CD1c-positive myeloid dendritic cell (primary cell): ENCODE data around the gene CALR.
"Not testable (repeated sequence)": the region's sequence is repeated elsewhere in the genome, so short reads cannot be mapped to it uniquely, and the experiment has no call there.

Experiments
- DNase-seq: peaks from one replicate; pipeline ENCODE4 v3.0.0-alpha.2; 2016; ENCODE audit errors: extremely low spot score

CALR gene

DNA sequence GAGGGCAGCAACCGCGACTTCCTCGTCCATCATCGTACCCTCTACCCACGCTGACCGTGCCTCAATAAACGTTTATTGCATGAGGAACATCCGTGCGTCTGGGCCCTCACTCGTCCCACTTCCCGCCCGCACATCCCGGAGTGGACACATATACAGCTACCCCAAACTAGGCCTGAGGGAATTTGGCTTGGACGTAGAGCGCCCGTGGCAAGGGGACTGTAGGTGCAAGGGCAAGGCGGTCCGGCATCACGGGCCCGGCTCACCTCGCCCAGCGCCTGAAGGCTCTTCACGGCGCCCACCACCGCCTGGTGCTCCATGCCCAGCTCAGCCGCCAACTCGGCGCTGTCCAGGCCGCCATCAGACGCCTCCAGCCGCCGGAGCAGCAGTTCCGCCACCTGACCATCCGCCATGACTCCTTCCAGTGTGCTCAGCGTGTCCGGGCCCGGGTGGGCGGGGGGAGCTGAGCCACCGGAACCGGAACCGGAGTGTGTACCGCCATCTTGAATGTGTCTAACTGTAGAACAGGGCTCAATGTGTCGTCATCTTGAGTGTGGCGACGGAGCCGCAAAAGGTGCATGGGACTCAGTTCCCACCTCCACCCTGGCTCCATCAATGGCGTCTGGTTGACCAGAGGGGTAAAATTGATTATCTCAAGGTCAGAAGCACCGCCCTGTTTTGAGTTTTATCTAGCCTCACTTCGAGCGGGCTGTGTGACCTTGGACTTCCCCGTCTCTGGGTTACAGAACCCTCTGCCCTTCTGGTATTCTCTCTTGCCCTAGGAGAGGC, 4.9 kb upstream of the CALR start, which contains the start of gene FARSA:
Gene FARSA (minus strand): TSS at position 425 of the 786 bp plus-strand sequence. CDS start 15 bp downstream, at position 410.
- peak; percentile 96 for DNase-seq

DNA sequence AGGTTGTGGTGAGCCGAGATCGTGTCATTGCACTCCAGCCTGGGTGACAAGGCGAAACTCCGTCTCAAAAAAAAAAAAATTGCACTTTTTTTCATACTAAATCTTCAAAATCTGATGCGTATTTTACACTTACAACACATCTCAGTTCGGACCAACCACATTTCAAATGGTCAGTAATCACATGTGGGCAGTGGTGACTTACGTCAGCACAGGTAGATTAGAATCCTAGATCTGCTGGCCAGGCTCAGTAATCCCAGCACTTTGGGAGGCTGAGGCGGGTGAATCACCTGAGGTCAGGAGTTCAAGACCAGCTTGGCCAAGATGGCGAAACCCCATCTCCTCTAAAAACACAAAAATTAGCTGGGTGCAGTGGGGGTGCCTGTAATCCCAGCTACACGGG, 3.3 kb upstream of the CALR start:
- DNase-seq, result no peak

DNA sequence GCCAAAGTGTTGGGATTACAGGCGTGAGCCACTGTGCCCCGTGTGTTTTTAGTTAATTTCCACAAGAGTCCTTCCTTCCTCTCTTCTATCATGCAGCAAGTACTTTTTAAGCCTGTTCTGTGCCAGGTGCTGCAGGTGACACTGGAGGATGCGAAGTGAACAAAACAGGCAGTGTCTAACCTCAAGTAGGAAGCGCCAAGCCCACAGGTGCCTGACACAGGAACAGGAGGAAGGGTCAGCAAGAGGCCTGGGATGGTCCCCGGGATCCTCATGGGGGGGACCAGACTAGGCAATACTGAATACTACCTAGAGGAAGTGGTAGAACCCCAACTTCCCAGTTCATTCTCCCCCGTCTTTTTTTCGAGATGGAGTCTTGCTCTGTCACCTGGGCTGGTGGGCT, 1.8 kb upstream of the CALR start:
- DNase-seq, result no peak

DNA sequence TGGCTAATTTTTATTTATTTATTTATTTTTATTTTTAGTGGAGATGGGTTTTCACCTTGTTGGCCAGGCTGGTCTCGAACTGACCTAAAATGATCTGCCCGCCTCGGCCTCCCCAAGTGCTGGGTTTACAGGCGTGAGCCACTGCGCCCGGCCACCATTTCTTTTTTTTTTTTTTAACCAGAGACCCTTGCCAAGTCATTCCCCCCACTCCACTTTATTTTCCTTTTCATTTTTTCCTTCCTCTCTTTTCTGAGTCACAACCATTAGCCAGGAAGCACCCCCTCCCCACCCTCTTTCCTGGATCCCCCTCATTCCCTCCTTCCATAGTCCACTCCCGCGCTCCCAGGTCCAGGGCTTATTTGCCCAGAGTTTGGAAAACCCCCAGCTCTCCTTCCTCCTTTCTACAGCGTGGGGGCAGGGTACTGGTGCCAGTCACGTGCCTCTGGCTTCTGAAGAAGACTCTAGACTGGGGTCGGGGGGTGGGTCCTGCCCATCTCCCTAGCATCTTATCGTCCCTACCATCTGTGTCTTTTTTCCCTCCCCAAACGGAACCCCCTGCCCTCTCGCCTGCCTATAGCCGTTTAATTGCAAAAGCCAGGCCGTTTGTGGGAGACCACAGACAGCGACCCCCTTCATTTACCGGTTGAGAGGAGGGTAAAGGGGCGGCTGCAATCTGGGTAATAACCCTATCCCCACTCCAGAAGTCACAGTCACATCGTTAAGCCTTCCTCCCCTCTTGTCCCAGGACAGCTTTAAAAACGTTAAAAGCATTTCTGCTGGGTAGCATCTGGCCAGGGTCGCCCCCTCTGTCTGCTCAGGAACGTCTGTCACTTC, 1.1 kb upstream of the CALR start:
- DNase-seq, result peak; percentile 71

DNA sequence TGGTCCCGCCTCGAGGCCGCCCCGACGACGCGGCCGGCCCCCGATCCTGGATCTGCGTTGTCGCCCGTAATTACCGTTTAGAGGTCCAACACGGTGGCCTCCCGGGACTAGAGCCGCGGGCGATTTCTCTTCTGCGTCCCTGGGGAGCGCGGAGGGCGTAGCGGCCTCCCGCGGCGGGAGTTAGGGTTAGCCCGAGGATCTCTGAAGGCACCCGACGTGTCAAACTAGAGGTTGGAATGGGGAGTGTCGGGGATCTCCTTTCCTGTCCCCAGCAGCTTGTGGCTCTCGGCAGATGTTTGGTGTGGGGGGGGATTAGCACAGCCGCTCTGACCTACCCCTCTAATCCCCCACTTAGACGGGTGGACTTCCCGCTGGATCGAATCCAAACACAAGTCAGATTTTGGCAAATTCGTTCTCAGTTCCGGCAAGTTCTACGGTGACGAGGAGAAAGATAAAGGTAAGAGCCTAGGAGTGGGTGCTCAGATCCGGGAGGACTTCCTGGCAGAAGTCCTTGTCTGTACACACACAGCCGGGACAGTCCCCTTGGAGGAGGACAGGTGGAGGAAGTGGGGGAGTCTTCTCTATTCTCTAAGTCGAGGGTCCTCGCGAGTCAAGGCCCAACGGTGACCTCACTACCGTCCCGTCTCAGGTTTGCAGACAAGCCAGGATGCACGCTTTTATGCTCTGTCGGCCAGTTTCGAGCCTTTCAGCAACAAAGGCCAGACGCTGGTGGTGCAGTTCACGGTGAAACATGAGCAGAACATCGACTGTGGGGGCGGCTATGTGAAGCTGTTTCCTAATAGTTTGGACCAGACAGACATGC, 581 bp downstream of the CALR start:
- peak; percentile 57 for DNase-seq

DNA sequence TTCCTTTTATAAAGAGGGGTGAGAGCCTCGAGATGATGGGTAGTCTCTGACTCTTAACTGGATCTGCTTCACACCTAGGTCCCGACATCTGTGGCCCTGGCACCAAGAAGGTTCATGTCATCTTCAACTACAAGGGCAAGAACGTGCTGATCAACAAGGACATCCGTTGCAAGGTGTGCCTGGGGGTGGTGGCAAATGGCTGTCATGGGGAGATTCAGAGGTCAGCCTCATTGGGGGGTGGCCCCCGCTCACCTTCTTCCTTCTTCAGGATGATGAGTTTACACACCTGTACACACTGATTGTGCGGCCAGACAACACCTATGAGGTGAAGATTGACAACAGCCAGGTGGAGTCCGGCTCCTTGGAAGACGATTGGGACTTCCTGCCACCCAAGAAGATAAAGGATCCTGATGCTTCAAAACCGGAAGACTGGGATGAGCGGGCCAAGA, 1.6 kb downstream of the CALR start:
- DNase-seq, result no peak

DNA sequence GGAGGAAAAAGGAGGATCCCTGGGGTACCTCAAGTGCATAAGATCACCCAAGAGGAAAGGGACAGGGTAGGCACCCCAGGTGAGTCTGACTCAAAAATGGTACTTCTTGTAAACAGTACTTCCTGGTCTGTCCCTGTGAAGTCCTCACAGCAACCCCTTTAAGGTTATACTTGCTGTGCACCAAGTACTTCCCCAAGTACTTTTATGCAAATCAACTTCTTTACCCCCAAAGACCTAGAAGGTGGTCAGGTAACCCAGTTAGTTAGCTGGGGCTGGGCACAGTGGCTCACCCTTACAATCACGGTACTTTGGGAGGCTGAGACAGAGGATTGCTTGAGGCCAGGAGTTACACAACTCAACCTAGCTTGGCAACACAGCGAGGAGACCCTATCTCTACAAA, 2.5 kb downstream of the CALR start:
- no peak for DNase-seq

DNA sequence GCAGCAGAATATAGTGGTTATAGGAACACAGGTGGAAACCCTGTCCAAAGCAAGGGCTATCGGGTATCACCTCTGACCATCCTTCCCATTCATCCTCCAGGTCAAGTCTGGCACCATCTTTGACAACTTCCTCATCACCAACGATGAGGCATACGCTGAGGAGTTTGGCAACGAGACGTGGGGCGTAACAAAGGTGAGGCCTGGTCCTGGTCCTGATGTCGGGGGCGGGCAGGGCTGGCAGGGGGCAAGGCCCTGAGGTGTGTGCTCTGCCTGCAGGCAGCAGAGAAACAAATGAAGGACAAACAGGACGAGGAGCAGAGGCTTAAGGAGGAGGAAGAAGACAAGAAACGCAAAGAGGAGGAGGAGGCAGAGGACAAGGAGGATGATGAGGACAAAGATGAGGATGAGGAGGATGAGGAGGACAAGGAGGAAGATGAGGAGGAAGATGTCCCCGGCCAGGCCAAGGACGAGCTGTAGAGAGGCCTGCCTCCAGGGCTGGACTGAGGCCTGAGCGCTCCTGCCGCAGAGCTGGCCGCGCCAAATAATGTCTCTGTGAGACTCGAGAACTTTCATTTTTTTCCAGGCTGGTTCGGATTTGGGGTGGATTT, 5.1 kb downstream of the CALR start:
- no peak for DNase-seq

DNA sequence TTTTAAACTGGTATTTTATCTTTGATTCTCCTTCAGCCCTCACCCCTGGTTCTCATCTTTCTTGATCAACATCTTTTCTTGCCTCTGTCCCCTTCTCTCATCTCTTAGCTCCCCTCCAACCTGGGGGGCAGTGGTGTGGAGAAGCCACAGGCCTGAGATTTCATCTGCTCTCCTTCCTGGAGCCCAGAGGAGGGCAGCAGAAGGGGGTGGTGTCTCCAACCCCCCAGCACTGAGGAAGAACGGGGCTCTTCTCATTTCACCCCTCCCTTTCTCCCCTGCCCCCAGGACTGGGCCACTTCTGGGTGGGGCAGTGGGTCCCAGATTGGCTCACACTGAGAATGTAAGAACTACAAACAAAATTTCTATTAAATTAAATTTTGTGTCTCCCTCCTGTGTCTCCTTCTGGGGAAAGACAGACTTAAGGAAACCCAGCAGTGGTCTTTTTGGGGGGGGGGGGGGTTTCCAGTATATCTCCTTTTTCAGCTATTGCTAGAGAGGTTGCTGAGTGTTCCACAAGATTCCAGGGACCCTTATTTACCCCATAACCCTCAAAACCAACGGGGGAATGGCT, 5.8 kb downstream of the CALR start:
- DNase-seq, result no peak

DNA sequence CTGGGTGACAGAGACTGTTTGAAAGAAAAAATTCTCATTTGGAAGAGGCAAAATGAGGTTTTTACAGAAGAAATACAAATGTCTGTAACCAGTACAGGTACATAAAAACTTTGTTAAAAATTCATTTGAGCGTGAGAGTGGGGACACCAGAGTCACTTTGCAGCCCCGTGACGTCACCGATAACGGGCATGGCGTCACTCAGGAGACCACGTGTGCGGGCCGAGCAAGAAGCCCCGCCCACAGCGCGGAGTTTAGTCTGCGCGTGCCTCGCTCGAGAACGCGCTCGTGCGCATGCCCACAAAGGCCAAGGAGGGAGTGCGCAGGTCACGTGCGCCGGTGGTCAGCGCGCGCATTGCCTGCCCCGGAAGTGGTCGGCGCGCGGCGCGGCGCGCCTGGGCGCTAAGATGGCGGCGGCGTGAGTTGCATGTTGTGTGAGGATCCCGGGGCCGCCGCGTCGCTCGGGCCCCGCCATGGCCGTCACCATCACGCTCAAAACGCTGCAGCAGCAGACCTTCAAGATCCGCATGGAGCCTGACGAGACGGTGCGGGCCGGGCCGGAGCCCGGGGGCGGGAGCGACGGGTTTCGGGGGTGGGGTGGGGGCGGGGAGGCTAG, 7.2 kb downstream of the CALR start, which contains the start of gene RAD23A:
Gene RAD23A (plus strand): TSS at position 384 of the 613 bp plus-strand sequence. CDS start 87 bp downstream, at position 471.
- peak; percentile 100 for DNase-seq

DNA sequence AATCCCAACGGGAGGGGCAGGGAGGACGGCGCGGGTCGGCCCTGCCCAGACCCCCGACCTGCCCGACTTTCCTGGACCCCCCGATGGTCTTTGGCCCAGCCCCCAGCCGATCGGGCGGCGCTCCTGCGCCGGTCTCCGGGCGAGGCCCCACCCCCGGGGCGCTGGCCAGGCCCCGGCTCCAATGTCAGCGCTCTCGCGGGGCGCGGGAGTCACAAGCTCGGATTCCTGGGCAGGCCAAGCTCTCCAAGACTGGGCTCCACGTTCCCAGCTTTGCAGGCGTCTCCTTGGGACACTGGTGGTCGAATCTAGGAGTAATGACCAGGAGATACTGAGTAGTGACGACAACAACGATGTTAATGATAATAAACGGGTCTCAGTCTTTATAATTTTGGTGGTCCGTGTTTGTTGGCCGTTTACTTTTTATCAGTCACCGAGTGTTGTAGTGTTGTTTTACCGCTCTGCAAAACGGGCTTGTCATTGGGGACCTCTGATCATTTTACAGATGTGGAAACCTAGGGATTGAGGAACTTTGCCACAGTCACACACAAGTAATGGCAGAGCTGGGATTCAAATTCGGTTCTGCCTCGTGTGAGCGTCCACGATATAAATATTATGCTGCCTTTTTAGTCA, 7.8 kb downstream of the CALR start:
- peak; percentile 60 for DNase-seq

DNA sequence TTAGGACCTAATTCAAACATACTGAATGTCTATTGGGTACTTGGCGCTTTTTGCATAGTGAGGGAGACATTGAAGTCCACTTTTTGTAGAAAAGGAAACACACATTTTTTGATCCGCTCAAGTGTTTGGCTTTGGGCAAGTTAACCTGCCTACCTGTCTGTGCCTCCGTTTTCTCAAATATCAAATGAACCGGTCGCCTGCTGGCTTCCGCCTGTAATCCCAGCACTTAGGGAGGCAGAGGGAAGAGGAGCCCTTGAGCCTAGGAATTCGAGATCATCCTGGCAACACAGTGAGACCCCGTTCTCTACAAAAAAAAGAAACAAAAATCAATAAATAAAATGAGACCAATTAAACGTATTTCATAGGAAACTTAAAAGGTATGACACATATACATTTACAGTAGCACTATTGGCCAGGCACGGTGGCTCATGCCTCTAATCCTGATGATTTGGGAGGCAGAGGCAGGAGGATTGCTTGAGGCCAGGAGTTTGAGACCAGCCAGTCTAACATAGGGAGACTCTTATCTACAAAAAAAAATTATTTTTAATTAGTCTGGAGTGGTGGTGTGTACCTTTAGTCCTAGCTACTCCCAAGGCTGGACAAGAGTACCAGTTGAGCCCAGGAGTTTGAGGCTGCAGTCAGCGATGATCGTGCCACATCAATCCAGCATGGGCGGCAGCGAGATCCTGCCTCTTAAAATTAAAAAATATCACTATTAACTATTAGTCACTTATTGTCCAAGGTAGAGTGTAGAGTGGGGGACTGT, 8.5 kb downstream of the CALR start:
- DNase-seq, result no peak

DNA sequence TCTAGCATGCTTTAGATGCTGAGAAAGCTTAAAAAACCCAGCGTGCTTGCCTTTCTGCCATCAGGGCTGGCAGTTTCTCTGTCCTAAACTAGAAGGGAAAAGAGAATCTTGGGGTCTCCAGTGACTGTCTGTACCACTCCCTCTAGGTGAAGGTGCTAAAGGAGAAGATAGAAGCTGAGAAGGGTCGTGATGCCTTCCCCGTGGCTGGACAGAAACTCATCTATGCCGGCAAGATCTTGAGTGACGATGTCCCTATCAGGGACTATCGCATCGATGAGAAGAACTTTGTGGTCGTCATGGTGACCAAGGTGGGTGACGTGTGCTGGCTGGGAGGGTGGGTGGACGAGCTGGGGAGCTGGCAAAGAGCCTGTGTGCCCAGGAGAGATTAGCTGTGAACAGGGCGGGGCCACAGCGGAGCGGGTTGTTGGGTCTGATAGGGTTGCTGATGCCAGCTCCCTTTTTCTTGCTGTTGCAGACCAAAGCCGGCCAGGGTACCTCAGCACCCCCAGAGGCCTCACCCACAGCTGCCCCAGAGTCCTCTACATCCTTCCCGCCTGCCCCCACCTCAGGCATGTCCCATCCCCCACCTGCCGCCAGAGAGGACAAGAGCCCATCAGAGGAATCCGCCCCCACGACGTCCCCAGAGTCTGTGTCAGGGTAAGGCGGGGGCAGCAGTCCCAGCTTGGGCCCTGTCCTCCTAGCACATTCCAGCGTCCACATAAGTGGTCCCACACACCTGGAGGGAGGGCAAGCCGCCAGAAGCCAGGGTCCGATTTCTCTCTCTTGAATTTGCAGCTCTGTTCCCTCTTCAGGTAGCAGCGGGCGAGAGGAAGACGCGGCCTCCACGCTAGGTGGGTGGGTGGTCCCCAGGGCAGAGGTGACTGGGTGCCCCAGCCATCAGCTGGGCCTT, 9.5 kb downstream of the CALR start:
- no peak for DNase-seq

DNA sequence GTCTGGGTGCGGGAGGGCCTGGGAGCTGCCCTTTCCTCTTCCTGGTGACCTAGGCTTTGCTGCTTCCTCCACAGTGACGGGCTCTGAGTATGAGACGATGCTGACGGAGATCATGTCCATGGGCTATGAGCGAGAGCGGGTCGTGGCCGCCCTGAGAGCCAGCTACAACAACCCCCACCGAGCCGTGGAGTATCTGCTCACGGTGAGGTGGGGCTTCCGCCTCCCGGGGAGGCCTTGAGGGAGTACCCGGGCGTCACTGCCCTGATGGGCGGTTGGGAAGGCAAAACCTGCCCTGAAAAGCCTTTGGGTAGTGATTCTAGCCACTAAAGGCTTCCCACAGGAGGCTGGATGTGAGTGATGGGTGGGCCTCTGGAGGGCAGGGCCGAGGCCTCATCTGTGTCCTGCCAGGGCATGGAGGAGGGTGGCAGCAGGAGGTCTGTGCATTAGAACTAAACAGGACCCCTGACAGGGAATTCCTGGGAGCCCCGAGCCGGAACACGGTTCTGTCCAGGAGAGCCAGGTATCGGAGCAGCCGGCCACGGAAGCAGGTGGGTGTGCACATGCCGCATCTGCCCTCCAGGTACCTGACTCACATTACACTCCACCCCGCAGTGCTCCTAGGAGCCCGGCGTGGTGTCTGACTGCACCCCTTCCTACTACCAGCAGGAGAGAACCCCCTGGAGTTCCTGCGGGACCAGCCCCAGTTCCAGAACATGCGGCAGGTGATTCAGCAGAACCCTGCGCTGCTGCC, 10.4 kb downstream of the CALR start:
- no peak for DNase-seq

DNA sequence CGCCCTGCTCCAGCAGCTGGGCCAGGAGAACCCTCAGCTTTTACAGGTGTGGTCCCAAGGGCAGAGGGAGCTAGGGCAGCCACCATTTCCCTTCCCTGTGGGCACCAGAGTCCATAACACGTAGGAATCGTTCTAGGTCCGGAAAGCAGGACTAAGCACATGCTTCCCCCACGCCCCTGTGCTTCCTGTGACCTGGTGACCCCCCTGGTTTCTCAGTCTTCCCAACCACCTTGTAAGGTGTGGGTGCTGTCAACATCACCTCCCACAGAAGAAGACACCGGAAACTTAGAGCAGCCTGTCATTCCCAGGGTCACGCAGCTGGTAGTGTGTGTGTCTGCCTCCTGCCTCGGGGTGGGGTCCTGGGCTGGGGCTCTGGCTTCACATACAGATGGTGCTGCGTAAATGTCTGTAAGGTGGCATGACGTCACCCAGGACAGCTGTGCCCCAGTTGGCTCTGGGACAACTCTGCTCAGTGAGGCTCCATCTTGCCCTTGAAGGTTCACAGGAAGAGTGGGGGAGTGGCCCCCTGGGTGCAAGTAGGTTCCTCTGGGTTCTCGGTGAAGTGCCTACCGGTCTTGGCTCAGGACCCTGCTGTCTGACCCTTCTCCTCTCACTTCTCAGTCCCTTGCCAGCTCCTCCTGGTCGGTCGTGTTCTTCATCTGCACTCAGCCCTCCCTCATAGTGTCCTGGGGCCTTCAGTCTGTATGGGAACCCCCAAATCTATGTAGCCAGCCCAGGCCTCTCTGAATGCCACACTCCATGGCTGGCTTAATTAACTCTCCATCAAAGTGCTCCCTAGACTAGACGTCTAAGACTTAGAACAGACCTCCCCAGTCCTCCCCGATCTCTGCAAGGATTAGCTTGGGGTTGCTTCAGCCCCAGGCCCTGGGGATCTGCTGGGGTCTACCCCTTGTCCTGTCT, 11.2 kb downstream of the CALR start:
- no peak for DNase-seq

DNA sequence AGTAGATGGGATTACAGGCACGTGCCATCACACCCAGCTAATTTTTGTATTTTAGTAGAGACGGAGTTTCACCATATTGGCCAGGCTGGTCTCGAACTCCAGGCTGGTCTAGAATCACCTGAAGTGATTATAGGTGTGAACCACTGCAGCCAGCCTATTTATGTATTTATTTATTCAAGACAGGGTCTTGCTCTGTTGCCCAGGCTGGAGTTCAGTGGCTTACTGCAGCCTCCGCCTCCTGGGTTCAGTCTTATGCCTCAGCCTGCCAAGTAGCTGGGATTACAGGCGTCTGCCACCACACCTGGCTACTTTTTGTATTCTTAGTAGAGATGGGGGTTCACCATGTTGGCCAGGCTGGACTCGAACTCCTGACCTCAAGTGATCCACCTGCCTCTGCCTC, 13.6 kb downstream of the CALR start:
- not testable (repeated sequence) for DNase-seq
